GM12878 (cell line): Measurements from ENCODE around the gene KIAA1191. TPM values are rescaled to one million over a fixed set of nuclear protein-coding genes. Genes with fewer than 3 reads are reported as not detected.

Source experiments
- ATAC-seq: fragments of 200-7000 bp; cut with Tn5 transposase; 3 replicates; pipeline ENCODE4 v1.9.1; 2020; ENCODE audit warnings: mild to moderate bottlenecking, moderate library complexity
- BruUV-seq: library from RNA; stranded (reverse); fragments of 400-500 nt; replicated peaks from 2 replicates; lab custom pipeline; 2021; lab: Mats Ljungman, UMichigan
- CTCF ChIA-PET: fragments of 300-600 bp; sonication (Branson Sonifier 250); formaldehyde crosslinking; extraction: SDS; loops from one replicate; lab custom pipeline; 2021; ENCODE audit warnings: inconsistent platforms; lab: Yijun Ruan, JAX
- POLR2A ChIA-PET: fragments of 350-600 bp; formaldehyde crosslinking; extraction: SDS; loops from one replicate; lab custom pipeline; 2021; ENCODE audit warnings: inconsistent platforms; lab: Charles Lee
- RAD21 ChIA-PET: fragments of 300-600 bp; sonication (Branson Sonifier 250); formaldehyde crosslinking; loops from one replicate; lab custom pipeline; 2023; ENCODE audit warnings: antibody characterized with exemption; ENCODE audit not compliant: unreplicated experiment; lab: Charles Lee
- SMC1A ChIA-PET: fragments of 300-600 bp; sonication (Branson Sonifier 250); formaldehyde crosslinking; loops from one replicate; lab custom pipeline; 2023; ENCODE audit not compliant: unreplicated experiment, uncharacterized antibody; lab: Charles Lee
- DNase-seq: peaks from one replicate; pipeline ENCODE4 v3.0.0-alpha.2; 2011; ENCODE audit warnings: low read depth, low spot score
- FAIRE-seq: peaks from 3 replicates; lab custom pipeline; 2011; peaks lifted over from hg19 to GRCh38; lab: Jason Lieb, UNC
- H2AFZ ChIP-seq: 2 replicates; pipeline ENCODE4 v1.6.0; 2011; ENCODE audit warnings: low read depth, low read length, control low read depth; ENCODE audit not compliant: control insufficient read depth
- H3K27ac ChIP-seq: 2 replicates; pipeline ENCODE4 v1.5.1; 2011; ENCODE audit warnings: control low read depth; ENCODE audit not compliant: control insufficient read depth, insufficient read depth
- H3K27me3 ChIP-seq, 2 experiments: replicated peaks in 1 of 2; 2 replicates each; pipeline versions ENCODE4 v1.6.0 to v1.6.1; 2011; ENCODE audit warnings: low read length in 1 of 2; ENCODE audit not compliant: control insufficient read depth in 2 of 2, insufficient read depth in 2 of 2
- H3K36me3 ChIP-seq, 2 experiments: 2 replicates each; pipeline ENCODE4 v1.5.1; 2011; ENCODE audit warnings: low read length in 1 of 2; ENCODE audit not compliant: control insufficient read depth in 2 of 2, insufficient read depth in 2 of 2
- H3K4me1 ChIP-seq: 2 replicates; pipeline ENCODE4 v1.6.1; 2011; ENCODE audit warnings: mild to moderate bottlenecking, low read length, moderate library complexity, mixed read lengths; ENCODE audit not compliant: control insufficient read depth, insufficient read depth
- H3K4me2 ChIP-seq: 2 replicates; pipeline ENCODE4 v1.6.0; 2011; ENCODE audit warnings: control low read depth; ENCODE audit not compliant: control insufficient read depth, insufficient read depth
- H3K4me3 ChIP-seq: fragments of 200-600 bp; sonication (generic); 2 replicates; pipeline ENCODE4 v1.5.1; 2016
- H3K79me2 ChIP-seq: 2 replicates; pipeline ENCODE4 v1.6.0; 2011; ENCODE audit warnings: low read length; ENCODE audit not compliant: control insufficient read depth, insufficient read depth
- H3K9ac ChIP-seq: 2 replicates; pipeline ENCODE4 v1.8.0; 2011; ENCODE audit warnings: low read length, control low read depth, mixed read lengths; ENCODE audit not compliant: control insufficient read depth, insufficient read depth
- H3K9me3 ChIP-seq: replicated peaks from 3 replicates; pipeline ENCODE4 v1.5.1; 2011; ENCODE audit warnings: mild to moderate bottlenecking, low read length; ENCODE audit not compliant: control insufficient read depth, insufficient read depth
- H4K20me1 ChIP-seq: 2 replicates; pipeline ENCODE4 v1.6.0; 2011; ENCODE audit not compliant: control insufficient read depth, insufficient read depth
- ATF3 ChIP-seq: IDR thresholded peaks from 2 replicates; pipeline ENCODE4 v1.6.1; 2011; ENCODE audit warnings: low read depth, mild to moderate bottlenecking, low read length, moderate library complexity, borderline replicate concordance; ENCODE audit errors: extremely low read depth
- KDM1A ChIP-seq: fragments of 200-600 bp; sonication (generic); IDR thresholded peaks from 2 replicates; pipeline ENCODE4 v1.6.1; 2016; ENCODE audit warnings: borderline replicate concordance
- MTA2 ChIP-seq: fragments of 450-650 bp; IDR thresholded peaks from 2 replicates; pipeline ENCODE4 v1.6.1; 2016; ENCODE audit warnings: low read depth, mild to moderate bottlenecking, moderate library complexity
- NFYA ChIP-seq: IDR thresholded peaks from 2 replicates; pipeline ENCODE4 v1.6.1; 2011; ENCODE audit warnings: low read depth, mild to moderate bottlenecking, low read length, improper control_type of control experiment, borderline replicate concordance
- RUNX3 ChIP-seq: IDR thresholded peaks from 2 replicates; pipeline ENCODE4 v1.6.1; 2012; ENCODE audit warnings: low read length, inconsistent platforms
- SMC3 ChIP-seq: IDR thresholded peaks from 2 replicates; pipeline ENCODE4 v1.6.1; 2011; ENCODE audit warnings: low read length, improper control_type of control experiment, borderline replicate concordance
- TBL1XR1 ChIP-seq: IDR thresholded peaks from 2 replicates; pipeline ENCODE4 v1.6.1; 2012; ENCODE audit warnings: low read depth, low read length, improper control_type of control experiment
- YBX1 ChIP-seq: fragments of 450-650 bp; IDR thresholded peaks from 2 replicates; pipeline ENCODE4 v1.6.1; 2016; ENCODE audit warnings: antibody characterized with exemption
- WGBS: methylation state at CpG from one replicate; pipeline ENCODE4 v1.1.6; 2016; ENCODE audit warnings: low lambda C conversion rate; ENCODE audit not compliant: insufficient replicate concordance, insufficient coverage; ENCODE audit errors: missing lambda C conversion rate; 5-methylcytosine and 5-hydroxymethylcytosine counted together
- in situ Hi-C: fragments of 300-500 bp; cut with MboI; formaldehyde crosslinking; loops from 9 replicates; pipeline ENCODE4 v1.14.3; 2018; ENCODE audit warnings: mixed read lengths
- intact Hi-C: fragments of 100-400 bp; cut with micrococcal nuclease; formaldehyde crosslinking; loops from one replicate; pipeline ENCODE4 v1.14.2; 2022; ENCODE audit not compliant: unreplicated experiment
- polyA plus RNA-seq, 11 experiments: library from polyadenylated mRNA; depleted of rRNA in 4 of 11; unstranded in 6 of 11; stranded (reverse) in 5 of 11; fragments of >200 nt; fragmentation: Nextera tagmentation in 4 of 11; fragmentation: Illumina TruSeq in 1 of 11; extraction: Ambion mirVana in 4 of 11; extraction: Trizol in 1 of 11; gene quantifications; 1 replicate in 1 of 11; 2 replicates in 10 of 11; pipeline versions ENCODE4 v1.2.1 to v1.2.3, GENCODE V29; 2011 to 2016; ENCODE audit warnings: inconsistent platforms in 2 of 11, missing spikeins in 2 of 11, low read depth in 1 of 11
- total RNA-seq, 4 experiments: library from RNA; depleted of rRNA in 3 of 4; stranded (reverse); fragments of >200 nt in 3 of 4; fragmentation: Illumina TruSeq in 1 of 4; extraction: Trizol in 1 of 4; gene quantifications; 2 replicates each; pipeline versions ENCODE4 v1.2.1 to v1.2.3, GENCODE V29; 2013 to 2021
- TF ChIP-seq, protein P1 (sequence below): fragments of 450-650 bp; formaldehyde crosslinking; IDR thresholded peaks from 2 replicates; pipeline ENCODE4 v1.5.0; 2022; ENCODE audit warnings: mild to moderate bottlenecking, missing genetic modification characterization
- TF ChIP-seq, protein P2 (sequence below): fragments of 450-650 bp; IDR thresholded peaks from 2 replicates; pipeline ENCODE4 v1.6.1; 2017; ENCODE audit warnings: mild to moderate bottlenecking, moderate library complexity
- TF ChIP-seq, protein P3 (sequence below), 3 experiments: IDR thresholded peaks in 2 of 3; conservative IDR thresholded peaks in 1 of 3; 2 replicates each; pipeline ENCODE4 v1.5.1; 2011; ENCODE audit warnings: low read depth in 3 of 3, low read length in 3 of 3, mild to moderate bottlenecking in 3 of 3, control low read depth in 2 of 3, moderate library complexity in 2 of 3, inconsistent platforms in 1 of 3, mixed read lengths in 1 of 3; ENCODE audit not compliant: control insufficient read depth in 2 of 3, insufficient read depth in 1 of 3; ENCODE audit errors: extremely low read depth in 1 of 3

KIAA1191 gene
- total and polyA plus RNA-seq, 10 of the 15 experiments (the other 5 are each of a cell fraction or from before 2014, with no cell fraction given), result 14.9 to 58.2 (median 31.8) TPM

DNA sequence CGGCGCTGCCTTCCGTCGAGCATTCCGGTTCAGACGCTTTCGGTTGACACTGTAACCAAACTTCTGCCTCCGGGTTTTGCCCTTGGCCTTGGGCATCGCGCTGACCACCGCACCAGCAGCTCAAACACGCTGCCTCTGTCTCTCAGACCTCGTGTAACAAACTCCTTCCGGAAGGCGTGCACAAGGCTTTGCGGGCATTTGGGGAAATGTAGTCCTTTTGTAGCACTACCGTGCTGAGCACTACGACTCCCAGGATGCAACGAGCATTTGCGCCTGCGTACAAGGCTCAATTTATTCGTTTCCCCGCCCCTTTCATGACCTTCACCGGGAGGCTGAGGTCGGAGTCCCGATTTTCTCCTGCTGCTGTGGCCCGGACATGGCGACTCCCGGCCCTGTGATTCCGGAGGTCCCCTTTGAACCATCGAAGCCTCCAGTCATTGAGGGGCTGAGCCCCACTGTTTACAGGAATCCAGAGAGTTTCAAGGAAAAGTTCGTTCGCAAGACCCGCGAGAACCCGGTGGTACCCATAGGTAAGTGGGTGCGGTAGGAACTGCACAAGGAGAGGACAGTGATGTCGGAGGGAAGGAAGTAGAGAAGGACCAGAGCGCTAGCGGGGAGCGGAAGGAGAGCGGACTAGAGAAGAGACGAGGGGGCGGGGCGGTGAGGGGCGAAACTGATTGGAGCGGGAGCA is 27.0 kb upstream of the KIAA1191 start, which contains the start of the genes HIGD2A and NOP16:
Gene HIGD2A, plus strand, starts transcription at position 308 of the 691 bp plus-strand sequence. Its CDS starts 69 bp downstream, at position 377.
Gene NOP16, minus strand, starts transcription at position 155 of the 691 bp plus-strand sequence. Its CDS starts 59 bp downstream, at position 96.
- peaks cover 50% of the 10 kb centered on the region for H3K79me2 ChIP-seq
- under 1% methylated on average over 46 of the region's 47 CpGs for WGBS
- peak within 1 kb of the TSS; percentile 97 for H3K27ac ChIP-seq
- H3K9ac ChIP-seq, result peak within 1 kb of the TSS; percentile 87
- H3K4me1 ChIP-seq, result peaks cover 11% of the 10 kb centered on the region
- peak within 1 kb of the TSS; percentile 90 for H3K4me3 ChIP-seq
- H3K4me2 ChIP-seq, result peak within 1 kb of the TSS; percentile 94
- H3K9me3 ChIP-seq, result no peaks in the 10 kb centered on the region
- peaks cover 17 to 25% of the 10 kb centered on the region in 2 experiments for H3K36me3 ChIP-seq
- H4K20me1 ChIP-seq, result peaks cover 3% of the 10 kb centered on the region; the same call in 1 of the 2 replicates
- SMC1A ChIA-PET, result interaction anchor here (0.7 to 2.0 kb wide), 5 partner anchors 26 to 70 kb away, joined by 3 to 7 read pairs (median 3); partner anchors contain the start of gene KIAA1191
- BruUV-seq, result no TSS peak
- peak within 1 kb of the TSS; percentile 95 for H2AFZ ChIP-seq
- H3K27me3 ChIP-seq, result no peaks in the 10 kb centered on the region
- ATAC-seq (peak; percentile 91), FAIRE-seq (peak; percentile 99), DNase-seq (peak; percentile 97)
- intact Hi-C loops, result loop anchor here (1.0 to 10.0 kb wide), 5 partner anchors 23 to 151 kb away; partner anchors contain the start of genes ARL10, FAF2, KIAA1191 and RNF44
- in situ Hi-C loops, result no loop called here
- RAD21 ChIA-PET, result interaction anchor here (1.5 to 1.6 kb wide), 2 partner anchors 27 to 149 kb away, joined by 5 to 6 read pairs; partner anchors contain the start of genes KIAA1191 and RNF44
- CTCF ChIA-PET, result interaction anchor here (1.1 to 1.8 kb wide), 2 partner anchors 26 to 59 kb away, joined by 4 to 8 read pairs; partner anchors contain the start of gene FAF2
- POLR2A ChIA-PET, result interaction anchor here (0.5 to 1.6 kb wide), 8 partner anchors 9 to 1746 kb away, joined by 3 to 9 read pairs (median 4); partner anchors contain the start of gene KIAA1191
- TF ChIP-seq NFYA (no peak), MTA2 (peak; percentile 67; the same call in 1 of the 2 replicates), YBX1 (no peak), SMC3 (no peak), RUNX3 (peak; percentile 63), TBL1XR1 (peak; percentile 65; the same call in 1 of the 2 replicates), ATF3 (no peak), KDM1A (no peak)
- TF ChIP-seq, protein P1, sequence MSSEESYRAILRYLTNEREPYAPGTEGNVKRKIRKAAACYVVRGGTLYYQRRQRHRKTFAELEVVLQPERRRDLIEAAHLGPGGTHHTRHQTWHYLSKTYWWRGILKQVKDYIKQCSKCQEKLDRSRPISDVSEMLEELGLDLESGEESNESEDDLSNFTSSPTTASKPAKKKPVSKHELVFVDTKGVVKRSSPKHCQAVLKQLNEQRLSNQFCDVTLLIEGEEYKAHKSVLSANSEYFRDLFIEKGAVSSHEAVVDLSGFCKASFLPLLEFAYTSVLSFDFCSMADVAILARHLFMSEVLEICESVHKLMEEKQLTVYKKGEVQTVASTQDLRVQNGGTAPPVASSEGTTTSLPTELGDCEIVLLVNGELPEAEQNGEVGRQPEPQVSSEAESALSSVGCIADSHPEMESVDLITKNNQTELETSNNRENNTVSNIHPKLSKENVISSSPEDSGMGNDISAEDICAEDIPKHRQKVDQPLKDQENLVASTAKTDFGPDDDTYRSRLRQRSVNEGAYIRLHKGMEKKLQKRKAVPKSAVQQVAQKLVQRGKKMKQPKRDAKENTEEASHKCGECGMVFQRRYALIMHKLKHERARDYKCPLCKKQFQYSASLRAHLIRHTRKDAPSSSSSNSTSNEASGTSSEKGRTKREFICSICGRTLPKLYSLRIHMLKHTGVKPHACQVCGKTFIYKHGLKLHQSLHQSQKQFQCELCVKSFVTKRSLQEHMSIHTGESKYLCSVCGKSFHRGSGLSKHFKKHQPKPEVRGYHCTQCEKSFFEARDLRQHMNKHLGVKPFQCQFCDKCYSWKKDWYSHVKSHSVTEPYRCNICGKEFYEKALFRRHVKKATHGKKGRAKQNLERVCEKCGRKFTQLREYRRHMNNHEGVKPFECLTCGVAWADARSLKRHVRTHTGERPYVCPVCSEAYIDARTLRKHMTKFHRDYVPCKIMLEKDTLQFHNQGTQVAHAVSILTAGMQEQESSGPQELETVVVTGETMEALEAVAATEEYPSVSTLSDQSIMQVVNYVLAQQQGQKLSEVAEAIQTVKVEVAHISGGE (CRISPR knock-in tag), result peak; percentile 93
- TF ChIP-seq, protein P2, sequence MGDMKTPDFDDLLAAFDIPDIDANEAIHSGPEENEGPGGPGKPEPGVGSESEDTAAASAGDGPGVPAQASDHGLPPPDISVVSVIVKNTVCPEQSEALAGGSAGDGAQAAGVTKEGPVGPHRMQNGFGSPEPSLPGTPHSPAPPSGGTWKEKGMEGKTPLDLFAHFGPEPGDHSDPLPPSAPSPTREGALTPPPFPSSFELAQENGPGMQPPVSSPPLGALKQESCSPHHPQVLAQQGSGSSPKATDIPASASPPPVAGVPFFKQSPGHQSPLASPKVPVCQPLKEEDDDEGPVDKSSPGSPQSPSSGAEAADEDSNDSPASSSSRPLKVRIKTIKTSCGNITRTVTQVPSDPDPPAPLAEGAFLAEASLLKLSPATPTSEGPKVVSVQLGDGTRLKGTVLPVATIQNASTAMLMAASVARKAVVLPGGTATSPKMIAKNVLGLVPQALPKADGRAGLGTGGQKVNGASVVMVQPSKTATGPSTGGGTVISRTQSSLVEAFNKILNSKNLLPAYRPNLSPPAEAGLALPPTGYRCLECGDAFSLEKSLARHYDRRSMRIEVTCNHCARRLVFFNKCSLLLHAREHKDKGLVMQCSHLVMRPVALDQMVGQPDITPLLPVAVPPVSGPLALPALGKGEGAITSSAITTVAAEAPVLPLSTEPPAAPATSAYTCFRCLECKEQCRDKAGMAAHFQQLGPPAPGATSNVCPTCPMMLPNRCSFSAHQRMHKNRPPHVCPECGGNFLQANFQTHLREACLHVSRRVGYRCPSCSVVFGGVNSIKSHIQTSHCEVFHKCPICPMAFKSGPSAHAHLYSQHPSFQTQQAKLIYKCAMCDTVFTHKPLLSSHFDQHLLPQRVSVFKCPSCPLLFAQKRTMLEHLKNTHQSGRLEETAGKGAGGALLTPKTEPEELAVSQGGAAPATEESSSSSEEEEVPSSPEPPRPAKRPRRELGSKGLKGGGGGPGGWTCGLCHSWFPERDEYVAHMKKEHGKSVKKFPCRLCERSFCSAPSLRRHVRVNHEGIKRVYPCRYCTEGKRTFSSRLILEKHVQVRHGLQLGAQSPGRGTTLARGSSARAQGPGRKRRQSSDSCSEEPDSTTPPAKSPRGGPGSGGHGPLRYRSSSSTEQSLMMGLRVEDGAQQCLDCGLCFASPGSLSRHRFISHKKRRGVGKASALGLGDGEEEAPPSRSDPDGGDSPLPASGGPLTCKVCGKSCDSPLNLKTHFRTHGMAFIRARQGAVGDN, result peak; percentile 65
- TF ChIP-seq, protein P3, sequence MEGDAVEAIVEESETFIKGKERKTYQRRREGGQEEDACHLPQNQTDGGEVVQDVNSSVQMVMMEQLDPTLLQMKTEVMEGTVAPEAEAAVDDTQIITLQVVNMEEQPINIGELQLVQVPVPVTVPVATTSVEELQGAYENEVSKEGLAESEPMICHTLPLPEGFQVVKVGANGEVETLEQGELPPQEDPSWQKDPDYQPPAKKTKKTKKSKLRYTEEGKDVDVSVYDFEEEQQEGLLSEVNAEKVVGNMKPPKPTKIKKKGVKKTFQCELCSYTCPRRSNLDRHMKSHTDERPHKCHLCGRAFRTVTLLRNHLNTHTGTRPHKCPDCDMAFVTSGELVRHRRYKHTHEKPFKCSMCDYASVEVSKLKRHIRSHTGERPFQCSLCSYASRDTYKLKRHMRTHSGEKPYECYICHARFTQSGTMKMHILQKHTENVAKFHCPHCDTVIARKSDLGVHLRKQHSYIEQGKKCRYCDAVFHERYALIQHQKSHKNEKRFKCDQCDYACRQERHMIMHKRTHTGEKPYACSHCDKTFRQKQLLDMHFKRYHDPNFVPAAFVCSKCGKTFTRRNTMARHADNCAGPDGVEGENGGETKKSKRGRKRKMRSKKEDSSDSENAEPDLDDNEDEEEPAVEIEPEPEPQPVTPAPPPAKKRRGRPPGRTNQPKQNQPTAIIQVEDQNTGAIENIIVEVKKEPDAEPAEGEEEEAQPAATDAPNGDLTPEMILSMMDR (IDR thresholded peaks at IDR 0.05 in 2 of 3, conservative IDR thresholded peaks at IDR 0.05 in 1 of 3; ENCODE audit: control insufficient read depth in 2 of 3, extremely low read depth in 1 of 3, insufficient read depth in 1 of 3, low read depth in 3 of 3, low read length in 3 of 3), result no peak
